Transverse colon (tissue), 4 donors: ENCODE data around the gene ZC3H7A.

Source experiments
- EP300 ChIP-seq: sonication (generic); formaldehyde crosslinking; IDR thresholded peaks from one replicate; pipeline ENCODE4 v1.6.1; 2017; ENCODE audit warnings: antibody characterized with exemption, low read depth
- POLR2A ChIP-seq: fragments of 450-650 bp; IDR thresholded peaks from one replicate; pipeline ENCODE4 v1.6.1; 2016; ENCODE audit warnings: antibody characterized with exemption, mild to moderate bottlenecking, moderate library complexity
- POLR2AphosphoS5 ChIP-seq, 3 donors: sonication (generic); formaldehyde crosslinking; IDR thresholded peaks; one replicate each; pipeline ENCODE4 v1.6.1; 2016; ENCODE audit warnings: antibody characterized with exemption in 3 of 3
- TF ChIP-seq, protein P1 (sequence below), 5 experiments: fragments of 200-600 bp in 3 of 5; fragments of 450-650 bp in 2 of 5; sonication (generic) in 3 of 5; IDR thresholded peaks; 1 replicate in 2 of 5; 2 replicates in 3 of 5; pipeline ENCODE4 v1.5.1; 2016 to 2017; ENCODE audit warnings: antibody characterized with exemption in 5 of 5, inconsistent platforms in 3 of 5, mild to moderate bottlenecking in 2 of 5, moderate library complexity in 1 of 5

DNA sequence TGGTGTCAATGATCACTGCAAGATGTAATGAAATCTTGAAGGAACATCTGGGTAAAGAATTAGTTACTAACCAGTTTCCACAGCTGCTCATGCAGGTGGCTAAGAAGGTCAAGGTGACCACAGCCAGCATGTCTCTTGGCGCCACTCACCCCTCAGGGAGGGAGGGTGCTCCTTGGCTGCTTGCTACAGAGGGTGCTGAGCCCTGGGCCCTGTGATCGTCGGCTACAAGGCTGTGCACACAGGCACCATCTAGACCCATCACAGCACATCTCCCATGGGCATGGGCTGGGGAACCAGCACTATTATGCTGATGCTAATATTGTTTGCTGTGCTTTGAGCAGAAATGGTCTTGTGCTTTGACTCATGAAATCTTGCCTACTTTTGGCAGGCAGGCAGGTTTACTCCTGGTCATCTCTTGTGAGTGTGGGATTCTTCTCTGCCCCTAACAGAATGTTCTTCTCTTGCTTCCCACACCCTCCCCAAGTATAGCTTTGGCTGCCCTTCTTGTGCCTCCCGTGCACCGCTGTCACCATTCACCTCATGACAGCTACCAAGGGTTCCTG lies 90.8 kb downstream of the ZC3H7A start:
- TF ChIP-seq POLR2A (no peak), EP300 (no peak), POLR2AphosphoS5 (IDR thresholded peaks at IDR 0.05) (no peak)
- TF ChIP-seq, protein P1, sequence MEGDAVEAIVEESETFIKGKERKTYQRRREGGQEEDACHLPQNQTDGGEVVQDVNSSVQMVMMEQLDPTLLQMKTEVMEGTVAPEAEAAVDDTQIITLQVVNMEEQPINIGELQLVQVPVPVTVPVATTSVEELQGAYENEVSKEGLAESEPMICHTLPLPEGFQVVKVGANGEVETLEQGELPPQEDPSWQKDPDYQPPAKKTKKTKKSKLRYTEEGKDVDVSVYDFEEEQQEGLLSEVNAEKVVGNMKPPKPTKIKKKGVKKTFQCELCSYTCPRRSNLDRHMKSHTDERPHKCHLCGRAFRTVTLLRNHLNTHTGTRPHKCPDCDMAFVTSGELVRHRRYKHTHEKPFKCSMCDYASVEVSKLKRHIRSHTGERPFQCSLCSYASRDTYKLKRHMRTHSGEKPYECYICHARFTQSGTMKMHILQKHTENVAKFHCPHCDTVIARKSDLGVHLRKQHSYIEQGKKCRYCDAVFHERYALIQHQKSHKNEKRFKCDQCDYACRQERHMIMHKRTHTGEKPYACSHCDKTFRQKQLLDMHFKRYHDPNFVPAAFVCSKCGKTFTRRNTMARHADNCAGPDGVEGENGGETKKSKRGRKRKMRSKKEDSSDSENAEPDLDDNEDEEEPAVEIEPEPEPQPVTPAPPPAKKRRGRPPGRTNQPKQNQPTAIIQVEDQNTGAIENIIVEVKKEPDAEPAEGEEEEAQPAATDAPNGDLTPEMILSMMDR (IDR thresholded peaks at IDR 0.05), result no peak
